C4-2B (cell line): ENCODE results near the gene TMX1.

Experiments
- H3K27ac ChIP-seq: fragments of 450-650 bp; 2 replicates; pipeline ENCODE4 v1.5.1; 2017
- CTCF ChIP-seq: fragments of 450-650 bp; conservative IDR thresholded peaks from 2 replicates; pipeline ENCODE4 v1.5.1; 2017; ENCODE audit warnings: mild to moderate bottlenecking
- ZFX ChIP-seq: fragments of 450-650 bp; IDR thresholded peaks from 2 replicates; pipeline ENCODE4 v1.6.1; 2017

The TMX1 gene

GRCh38 chr14:51260225-51260624 lies 20.2 kb downstream of the TMX1 start:
- no peak overlapping the region for H3K27ac ChIP-seq
- no peak for TF ChIP-seq ZFX
- no peak for TF ChIP-seq CTCF

- TF ChIP-seq CTCF (no peak), ZFX (no peak)
- no peak overlapping the region for H3K27ac ChIP-seq
These were observed 21.1 kb downstream of the TMX1 start for GRCh38 chr14:51261151-51261550.

GRCh38 chr14:51262868-51263267 lies 22.8 kb downstream of the TMX1 start:
- no peak overlapping the region for H3K27ac ChIP-seq
- no peak for TF ChIP-seq CTCF

- H3K27ac ChIP-seq = no peak overlapping the region
- TF ChIP-seq CTCF (no peak), ZFX (no peak)
These were observed 29.6 kb downstream of the TMX1 start for GRCh38 chr14:51269634-51270033.

- TF ChIP-seq CTCF = no peak
- TF ChIP-seq ZFX = no peak
- H3K27ac ChIP-seq = no peak overlapping the region
These were observed 36.6 kb downstream of the TMX1 start for GRCh38 chr14:51276605-51277004.

GRCh38 chr14:51277753-51278415 lies 37.8 kb downstream of the TMX1 start:
- TF ChIP-seq CTCF (no peak), ZFX (no peak)

GRCh38 chr14:51282517-51282916 lies 42.5 kb downstream of the TMX1 start:
- no peak for TF ChIP-seq ZFX
- TF ChIP-seq CTCF = no peak
- no peak overlapping the region for H3K27ac ChIP-seq

More at GRCh38 chr14:51277753-51278415, 37.8 kb downstream of the TMX1 start:
- H3K27ac ChIP-seq = no peak overlapping the region
